ENCODE data around the gene ASCC2.
"Not testable (repeated sequence)": the region's sequence is repeated elsewhere in the genome, so short reads cannot be mapped to it uniquely, and the experiment has no call there.

Gene ASCC2

GRCh38 chr22:29856496-29856895 lies 18.4 kb upstream of the ASCC2 start:
- no peak for DNase-seq (ENCODE audit: low read depth in 2 of 2)

DNA sequence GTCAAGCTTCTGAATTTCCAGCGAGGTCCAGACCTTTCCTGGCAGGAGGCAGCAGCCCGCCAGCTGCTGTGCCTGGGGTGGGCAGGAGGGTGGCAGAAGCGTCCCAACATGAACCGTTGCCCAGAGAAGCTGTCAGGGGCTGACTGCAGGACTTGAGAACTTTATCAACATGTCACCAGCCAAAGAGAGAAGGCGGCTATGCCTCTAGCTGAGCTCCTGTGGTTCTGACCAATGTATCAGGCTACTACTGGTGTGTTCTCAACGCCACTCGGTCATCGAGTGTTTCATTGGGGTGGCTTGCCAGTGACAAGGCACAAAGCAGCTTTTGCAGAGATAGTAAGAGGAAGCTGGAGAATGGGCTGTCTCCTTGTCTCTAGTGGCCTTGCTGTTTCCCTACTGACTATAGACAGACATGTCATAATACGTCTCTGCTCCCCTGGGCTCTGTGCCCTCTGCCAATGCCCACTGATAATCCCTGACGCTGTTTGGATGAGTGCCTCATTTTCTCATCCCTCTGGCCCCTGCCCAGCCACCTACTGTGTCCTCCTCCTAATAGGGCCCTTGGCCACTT lies 17.6 kb upstream of the ASCC2 start:
- no peak for DNase-seq (ENCODE audit: low read depth in 2 of 2)

GRCh38 chr22:29854432-29854831 lies 16.4 kb upstream of the ASCC2 start:
- DNase-seq (ENCODE audit: low read depth in 2 of 2): no peak

DNA sequence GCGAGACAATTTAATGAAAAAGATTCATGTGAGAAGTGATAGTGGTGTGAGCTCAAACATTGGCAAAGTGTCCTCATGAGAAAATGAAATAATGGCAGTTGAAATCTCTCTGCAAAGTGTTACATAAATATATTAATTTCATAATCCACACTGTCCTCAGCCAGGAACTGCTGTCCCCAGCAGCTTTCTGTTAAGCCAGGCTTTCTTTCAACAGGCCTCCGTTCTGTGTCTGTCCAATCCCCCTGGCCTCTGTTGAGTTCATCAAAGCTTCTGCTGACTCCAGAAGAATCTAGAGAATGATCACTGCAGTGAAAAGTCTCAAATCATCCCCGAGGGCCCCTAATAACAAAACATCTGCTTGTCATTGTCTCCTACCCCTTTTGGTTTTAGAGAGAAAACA lies 10.0 kb upstream of the ASCC2 start:
- DNase-seq (ENCODE audit: low read depth in 2 of 2): no peak

DNA sequence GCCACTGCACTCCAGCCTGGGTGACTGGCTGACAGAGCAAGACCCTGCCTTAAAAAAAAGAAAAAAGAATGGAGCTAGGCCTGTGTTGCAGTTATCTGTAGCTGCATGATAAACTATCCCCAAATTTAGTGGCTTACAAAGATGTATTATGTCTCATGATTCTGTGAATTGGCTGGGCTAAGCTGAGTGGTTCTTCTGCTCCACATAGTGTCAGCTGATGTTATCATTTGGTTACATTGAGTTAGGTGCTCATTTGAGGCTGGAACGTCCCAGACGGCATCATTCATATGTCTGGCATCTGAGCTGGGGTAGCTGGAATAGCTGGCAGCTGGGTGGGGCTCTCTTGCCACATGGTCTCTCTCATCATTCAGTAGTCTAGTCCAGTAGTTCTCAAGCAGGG lies 8.2 kb upstream of the ASCC2 start:
- no peak for DNase-seq (ENCODE audit: low read depth in 2 of 2)

- DNase-seq (ENCODE audit: low read depth in 2 of 2): no peak
Observed at GRCh38 chr22:29842740-29843139, 4.7 kb upstream of the ASCC2 start.

DNA sequence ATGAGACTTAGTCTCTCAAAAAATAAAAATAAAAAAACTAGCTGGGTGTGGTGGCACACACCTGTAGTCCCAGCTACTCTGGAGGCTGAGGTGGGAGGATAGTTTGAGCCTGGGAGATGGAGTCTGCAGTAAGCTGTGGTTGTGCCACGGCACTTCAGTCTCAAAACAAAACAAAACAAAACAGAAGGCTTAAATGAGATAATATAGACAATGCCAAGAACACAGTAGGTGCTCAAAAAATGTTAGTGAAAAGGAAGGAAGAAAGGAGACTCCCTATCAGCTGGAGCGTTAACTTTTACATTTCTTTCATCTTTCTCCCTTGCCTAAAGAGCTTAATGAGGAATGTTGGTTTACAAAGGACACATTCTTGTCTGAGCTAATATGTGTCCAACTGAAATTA lies 4.1 kb upstream of the ASCC2 start:
- DNase-seq (ENCODE audit: low read depth in 2 of 2): no peak

- DNase-seq (ENCODE audit: low read depth in 2 of 2): no peak
Observed at GRCh38 chr22:29840498-29840897, 2.4 kb upstream of the ASCC2 start.

- no peak for DNase-seq (ENCODE audit: low read depth in 2 of 2)
Observed at GRCh38 chr22:29839039-29839438, 965 bp upstream of the ASCC2 start.

- peak in 1 of 2 experiments; percentile 2 for DNase-seq (ENCODE audit: low read depth in 2 of 2)
Observed at GRCh38 chr22:29838599-29838956, 504 bp upstream of the ASCC2 start.

- not testable (repeated sequence) for DNase-seq (ENCODE audit: low read depth in 2 of 2)
Observed at GRCh38 chr22:29836791-29837370, 1.2 kb downstream of the ASCC2 start.

GRCh38 chr22:29834046-29834445 lies 4.0 kb downstream of the ASCC2 start:
- DNase-seq (ENCODE audit: low read depth in 2 of 2): no peak

- DNase-seq (ENCODE audit: low read depth in 2 of 2): no peak
Observed at GRCh38 chr22:29833392-29833965, 4.6 kb downstream of the ASCC2 start.

- DNase-seq (ENCODE audit: low read depth in 2 of 2): no peak
Observed at GRCh38 chr22:29831958-29832357, 6.1 kb downstream of the ASCC2 start.

GRCh38 chr22:29831186-29831921 lies 6.7 kb downstream of the ASCC2 start:
- DNase-seq (ENCODE audit: low read depth in 2 of 2): no peak

GRCh38 chr22:29830585-29830984 lies 7.5 kb downstream of the ASCC2 start:
- DNase-seq (ENCODE audit: low read depth in 2 of 2): no peak

DNA sequence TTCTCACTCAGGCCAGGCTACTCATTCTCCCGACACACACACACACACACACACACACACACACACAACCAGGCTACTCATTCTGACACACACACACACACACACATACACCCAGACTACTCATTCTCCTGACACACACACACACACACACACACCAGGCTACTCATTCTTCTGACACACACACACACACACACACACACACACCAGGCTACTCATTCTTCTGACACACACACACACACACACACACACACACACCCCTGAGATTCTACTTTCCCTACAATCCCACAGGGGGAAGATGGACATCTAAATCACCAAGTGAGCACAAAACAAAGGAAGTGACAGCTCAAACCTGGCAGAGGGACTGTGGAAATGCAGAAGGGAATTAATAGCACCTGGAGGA lies 10.3 kb downstream of the ASCC2 start:
- DNase-seq (ENCODE audit: low read depth in 2 of 2): not testable (repeated sequence)

DNA sequence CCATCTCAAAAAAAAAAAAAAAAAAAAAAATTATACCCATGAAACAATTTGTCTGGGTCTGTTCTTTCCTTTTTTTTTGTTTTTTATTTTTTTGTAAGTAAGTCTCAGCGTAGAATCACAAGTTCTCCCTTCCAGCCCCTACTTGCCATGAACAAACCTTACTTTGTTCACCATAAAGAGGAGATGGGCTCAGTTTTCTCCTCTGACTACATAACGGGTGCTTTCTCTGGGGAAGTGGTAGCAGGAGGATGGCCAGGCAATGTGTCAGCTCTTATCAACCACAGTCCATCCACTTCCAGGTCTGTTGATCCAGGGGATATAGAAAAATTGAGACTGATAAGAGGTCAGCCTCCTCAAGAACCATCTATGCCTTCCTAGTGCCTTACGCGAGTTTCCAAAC lies 11.0 kb downstream of the ASCC2 start:
- DNase-seq (ENCODE audit: low read depth in 2 of 2): no peak

DNA sequence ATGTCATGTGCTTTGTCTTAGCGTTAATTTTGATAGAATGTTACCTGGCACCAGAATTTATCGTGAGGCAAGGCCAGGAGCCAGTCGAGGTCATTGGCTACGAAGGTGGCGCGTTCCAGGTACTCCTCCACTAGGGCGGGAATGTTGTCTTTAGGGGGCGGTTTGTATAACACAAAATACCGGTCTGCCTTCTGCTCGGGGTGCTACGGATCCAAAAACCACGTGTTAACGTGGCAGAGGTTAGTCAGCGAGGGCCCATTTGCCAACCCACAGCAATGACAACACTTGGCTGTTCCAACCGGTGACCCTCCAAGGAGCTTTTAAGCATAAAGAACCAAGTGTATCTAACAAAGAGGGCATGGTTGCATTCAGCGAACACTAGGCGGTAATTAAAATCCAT lies 12.5 kb downstream of the ASCC2 start:
- no peak for DNase-seq (ENCODE audit: low read depth in 2 of 2)

DNA sequence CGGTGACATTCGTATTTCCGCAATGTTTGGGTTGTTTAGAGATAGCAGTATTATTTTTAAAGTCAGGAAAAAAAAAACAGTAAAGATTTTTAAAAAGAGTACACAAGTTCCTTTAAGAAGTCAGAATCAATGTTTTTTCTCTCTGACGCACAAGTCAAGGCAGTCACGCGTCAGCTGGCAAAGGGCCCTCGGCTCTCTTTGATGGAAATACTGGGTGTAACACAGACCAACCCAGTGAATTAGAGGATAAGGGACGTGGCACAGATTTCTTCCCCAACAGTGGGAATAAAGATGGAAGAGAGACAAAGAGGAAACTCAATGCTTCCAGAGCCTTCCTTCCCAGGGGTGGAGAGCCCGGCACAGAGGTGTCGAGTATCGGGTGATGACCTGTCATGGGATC lies 13.4 kb downstream of the ASCC2 start:
- no peak for DNase-seq (ENCODE audit: low read depth in 2 of 2)

GRCh38 chr22:29821291-29822016 lies 16.6 kb downstream of the ASCC2 start:
- peak in 1 of 2 experiments; percentile 20 for DNase-seq (ENCODE audit: low read depth in 2 of 2)

DNA sequence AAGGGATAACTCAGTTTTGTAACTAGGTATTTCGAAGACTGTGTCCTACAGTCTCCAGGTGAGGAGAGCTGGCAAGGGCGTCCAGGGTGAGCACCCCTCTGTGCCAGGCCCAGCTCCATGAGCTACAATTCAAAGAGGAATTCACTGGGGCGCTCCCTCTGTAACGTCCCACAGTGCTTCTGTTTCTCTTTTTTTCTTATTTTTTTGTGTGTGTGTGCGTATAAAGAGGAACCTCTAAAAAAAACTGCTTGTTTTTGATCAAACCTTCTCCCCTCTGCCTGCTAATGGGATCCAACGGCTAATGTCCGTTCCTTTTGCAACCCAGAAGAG lies 17.1 kb downstream of the ASCC2 start:
- no peak for DNase-seq (ENCODE audit: low read depth in 2 of 2)

DNA sequence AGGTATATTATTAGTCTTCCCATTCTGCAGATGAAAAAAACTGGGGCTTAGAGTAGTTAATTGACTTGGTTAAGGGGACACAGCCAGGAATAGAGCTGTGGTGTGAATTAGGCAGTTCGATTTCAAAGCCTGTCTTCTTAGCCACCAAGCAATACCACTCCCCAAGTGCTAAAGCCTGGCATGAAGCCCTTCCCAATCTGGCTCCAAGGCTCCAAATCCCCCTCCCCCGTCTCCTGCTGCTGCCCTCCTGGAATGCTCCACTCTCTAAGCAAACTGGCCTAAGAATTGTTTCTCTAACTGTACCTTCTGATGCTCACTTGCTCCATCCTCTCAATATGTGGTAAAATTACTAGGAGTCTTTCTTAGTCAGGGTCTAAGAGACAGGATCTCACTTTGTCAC lies 18.6 kb downstream of the ASCC2 start:
- no peak for DNase-seq (ENCODE audit: low read depth in 2 of 2)
